Hepatocyte (in vitro differentiated cells): ENCODE data around the gene SNRNP70.
"Not testable (repeated sequence)": the region's sequence is repeated elsewhere in the genome, so short reads cannot be mapped to it uniquely, and the experiment has no call there.

Experiments
- CTCF ChIP-seq: fragments of 200-600 bp; sonication (generic); IDR thresholded peaks from 2 replicates; pipeline ENCODE4 v1.5.1; 2016; ENCODE audit warnings: antibody characterized with exemption, mild to moderate bottlenecking; ENCODE audit not compliant: poor library complexity
- EZH2 ChIP-seq: fragments of 200-600 bp; sonication (generic); IDR thresholded peaks from 2 replicates; pipeline ENCODE4 v1.6.1; 2016; ENCODE audit warnings: antibody characterized with exemption, mild to moderate bottlenecking, borderline replicate concordance
- EZH2phosphoT487 ChIP-seq: fragments of 200-600 bp; sonication (generic); IDR thresholded peaks from one replicate; pipeline ENCODE4 v1.6.1; 2018; ENCODE audit warnings: antibody characterized with exemption, mild to moderate bottlenecking, low read depth, moderate library complexity; ENCODE audit not compliant: unreplicated experiment, severe bottlenecking

GRCh38 chr19:49121841-49122240 is 36.6 kb downstream of the SNRNP70 start:
- not testable (repeated sequence) for TF ChIP-seq CTCF, EZH2, EZH2phosphoT487
